ENCODE results near the gene METTL27. TPM values are rescaled to one million over a fixed set of nuclear protein-coding genes. Genes with fewer than 3 reads are reported as not detected.

The METTL27 gene
- total and polyA plus RNA-seq, 9 of the 15 experiments (the other 6 are each of a cell fraction or from before 2014, with no cell fraction given) = 0.08 to 0.82 (median 0.33) TPM; not detected in 4

DNA sequence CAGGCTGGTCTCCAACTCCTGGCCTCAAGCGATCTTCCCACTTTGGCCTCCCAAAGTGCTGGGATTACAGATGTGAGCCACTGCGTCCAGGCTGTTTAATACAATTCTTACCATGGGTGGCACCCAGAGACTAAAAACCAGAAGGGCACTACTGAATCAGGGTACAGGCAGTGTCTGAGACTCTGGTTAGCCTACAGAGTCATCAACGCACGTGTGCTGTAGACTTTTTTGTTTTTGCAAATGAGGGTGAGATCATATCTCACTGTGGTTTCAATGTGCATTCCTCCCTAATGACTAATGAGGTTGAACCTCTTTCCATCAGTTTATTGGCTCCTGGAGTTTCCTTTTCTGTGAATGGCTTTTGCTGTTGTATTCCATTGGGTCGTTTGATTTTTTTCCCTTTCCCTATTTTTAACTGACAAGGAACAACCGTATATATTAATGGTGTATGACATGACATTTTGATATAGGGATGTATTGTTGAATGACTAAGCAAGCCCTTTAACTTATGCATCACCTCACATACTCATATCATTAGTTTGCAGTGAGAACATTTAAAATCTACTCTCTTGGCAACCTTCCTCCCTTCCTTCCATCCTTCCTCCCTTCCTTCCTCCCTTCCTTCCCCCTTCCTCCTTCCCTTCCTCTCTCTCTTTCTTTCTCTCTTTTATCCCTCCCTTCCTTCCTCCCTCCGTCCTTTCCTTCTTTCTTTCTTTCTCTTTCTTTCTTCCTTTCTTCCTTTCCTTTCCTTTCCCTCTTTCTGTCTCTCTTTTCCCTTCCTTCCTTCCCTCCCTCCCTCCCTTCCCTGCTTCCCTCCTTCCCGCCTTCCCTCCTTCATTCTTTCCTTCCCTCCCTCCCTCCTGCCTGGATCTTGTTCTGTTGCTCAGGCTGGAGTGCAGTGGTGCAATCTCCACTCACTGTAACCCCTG lies 9.4 kb upstream of the METTL27 start (continued):
- TF ChIP-seq, protein P1, sequence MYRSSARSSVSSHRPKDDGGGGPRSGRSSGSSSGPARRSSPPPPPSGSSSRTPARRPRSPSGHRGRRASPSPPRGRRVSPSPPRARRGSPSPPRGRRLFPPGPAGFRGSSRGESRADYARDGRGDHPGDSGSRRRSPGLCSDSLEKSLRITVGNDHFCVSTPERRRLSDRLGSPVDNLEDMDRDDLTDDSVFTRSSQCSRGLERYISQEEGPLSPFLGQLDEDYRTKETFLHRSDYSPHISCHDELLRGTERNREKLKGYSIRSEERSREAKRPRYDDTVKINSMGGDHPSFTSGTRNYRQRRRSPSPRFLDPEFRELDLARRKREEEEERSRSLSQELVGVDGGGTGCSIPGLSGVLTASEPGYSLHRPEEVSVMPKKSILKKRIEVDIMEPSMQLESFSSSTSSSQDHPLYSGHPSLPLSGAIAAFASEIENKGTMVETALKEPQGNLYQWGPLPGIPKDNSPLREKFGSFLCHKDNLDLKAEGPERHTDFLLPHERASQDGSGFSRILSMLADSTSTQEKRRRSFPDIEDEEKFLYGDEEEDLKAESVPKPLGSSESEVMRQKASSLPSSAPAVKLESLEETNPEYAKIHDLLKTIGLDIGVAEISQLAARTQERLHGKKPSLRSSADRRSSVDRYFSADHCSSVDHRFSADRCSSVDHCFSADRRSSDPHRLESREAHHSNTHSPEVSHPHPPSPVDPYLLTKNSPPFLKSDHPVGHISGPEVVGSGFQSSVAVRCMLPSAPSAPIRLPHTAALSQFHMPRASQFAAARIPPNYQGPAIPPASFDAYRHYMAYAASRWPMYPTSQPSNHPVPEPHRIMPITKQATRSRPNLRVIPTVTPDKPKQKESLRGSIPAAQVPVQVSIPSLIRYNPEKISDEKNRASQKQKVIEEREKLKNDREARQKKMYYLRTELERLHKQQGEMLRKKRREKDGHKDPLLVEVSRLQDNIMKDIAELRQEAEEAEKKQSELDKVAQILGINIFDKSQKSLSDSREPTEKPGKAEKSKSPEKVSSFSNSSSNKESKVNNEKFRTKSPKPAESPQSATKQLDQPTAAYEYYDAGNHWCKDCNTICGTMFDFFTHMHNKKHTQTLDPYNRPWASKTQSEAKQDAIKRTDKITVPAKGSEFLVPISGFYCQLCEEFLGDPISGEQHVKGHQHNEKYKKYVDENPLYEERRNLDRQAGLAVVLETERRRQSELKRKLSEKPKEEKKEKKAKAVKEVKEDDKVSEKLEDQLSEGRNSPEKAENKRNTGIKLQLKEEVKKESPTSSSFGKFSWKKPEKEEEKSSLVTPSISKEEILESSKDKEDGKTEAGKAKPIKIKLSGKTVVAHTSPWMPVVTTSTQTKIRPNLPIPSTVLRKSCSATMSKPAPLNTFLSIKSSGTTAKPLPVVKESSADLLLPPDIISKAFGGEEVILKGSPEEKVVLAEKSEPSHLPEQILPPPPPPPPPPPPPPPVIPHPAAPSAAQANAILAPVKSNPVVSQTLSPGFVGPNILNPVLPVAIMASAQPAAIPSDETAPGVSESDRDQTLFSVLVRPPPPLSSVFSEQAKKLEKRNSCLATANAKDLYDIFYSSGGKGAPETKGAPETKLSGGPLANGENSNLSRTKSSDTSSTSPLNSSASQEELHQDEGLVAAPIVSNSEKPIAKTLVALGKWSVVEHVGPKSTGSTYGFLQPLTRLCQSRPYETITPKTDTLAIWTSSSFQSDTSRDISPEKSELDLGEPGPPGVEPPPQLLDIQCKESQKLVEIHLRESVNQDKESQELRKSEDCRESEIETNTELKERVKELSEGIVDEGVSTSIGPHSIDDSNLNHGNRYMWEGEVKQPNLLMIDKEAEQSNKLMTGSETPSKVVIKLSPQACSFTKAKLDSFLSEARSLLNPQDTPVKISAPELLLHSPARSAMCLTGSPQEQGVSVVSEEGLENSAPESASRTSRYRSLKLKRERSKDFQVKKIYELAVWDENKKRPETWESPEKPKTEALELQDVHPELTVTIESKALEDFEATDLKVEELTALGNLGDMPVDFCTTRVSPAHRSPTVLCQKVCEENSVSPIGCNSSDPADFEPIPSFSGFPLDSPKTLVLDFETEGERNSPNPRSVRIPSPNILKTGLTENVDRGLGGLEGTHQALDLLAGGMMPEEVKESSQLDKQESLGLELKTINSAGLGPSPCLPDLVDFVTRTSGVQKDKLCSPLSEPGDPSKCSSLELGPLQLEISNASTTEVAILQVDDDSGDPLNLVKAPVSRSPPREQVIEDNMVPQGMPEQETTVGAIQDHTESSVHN (IDR thresholded peaks at IDR 0.05; ENCODE audit: borderline replicate concordance in 1 of 2, low read depth in 1 of 2) = peak in 1 of 2 experiments; percentile 97; a peak in 2 of 4 replicates
- TF ChIP-seq GTF2A2 (tag; IDR thresholded peaks at IDR 0.05) (no peak), EP400 (IDR thresholded peaks at IDR 0.05) (peak; percentile 63), RBFOX2 (IDR thresholded peaks at IDR 0.05; ENCODE audit: low read depth, low read length) (no peak), MAFF (IDR thresholded peaks at IDR 0.05; ENCODE audit: low read length) (no peak), ZNF75A (CRISPR knock-in tag; IDR thresholded peaks at IDR 0.05) (no peak)
- TF ChIP-seq, protein P2, sequence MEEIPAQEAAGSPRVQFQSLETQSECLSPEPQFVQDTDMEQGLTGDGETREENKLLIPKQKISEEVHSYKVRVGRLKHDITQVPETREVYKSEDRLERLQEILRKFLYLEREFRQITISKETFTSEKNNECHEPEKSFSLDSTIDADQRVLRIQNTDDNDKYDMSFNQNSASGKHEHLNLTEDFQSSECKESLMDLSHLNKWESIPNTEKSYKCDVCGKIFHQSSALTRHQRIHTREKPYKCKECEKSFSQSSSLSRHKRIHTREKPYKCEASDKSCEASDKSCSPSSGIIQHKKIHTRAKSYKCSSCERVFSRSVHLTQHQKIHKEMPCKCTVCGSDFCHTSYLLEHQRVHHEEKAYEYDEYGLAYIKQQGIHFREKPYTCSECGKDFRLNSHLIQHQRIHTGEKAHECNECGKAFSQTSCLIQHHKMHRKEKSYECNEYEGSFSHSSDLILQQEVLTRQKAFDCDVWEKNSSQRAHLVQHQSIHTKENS (CRISPR knock-in tag; IDR thresholded peaks at IDR 0.05) = no peak
- TF ChIP-seq, protein P3, sequence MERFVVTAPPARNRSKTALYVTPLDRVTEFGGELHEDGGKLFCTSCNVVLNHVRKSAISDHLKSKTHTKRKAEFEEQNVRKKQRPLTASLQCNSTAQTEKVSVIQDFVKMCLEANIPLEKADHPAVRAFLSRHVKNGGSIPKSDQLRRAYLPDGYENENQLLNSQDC (CRISPR knock-in tag; IDR thresholded peaks at IDR 0.05) = no peak
- TF ChIP-seq, protein P4, sequence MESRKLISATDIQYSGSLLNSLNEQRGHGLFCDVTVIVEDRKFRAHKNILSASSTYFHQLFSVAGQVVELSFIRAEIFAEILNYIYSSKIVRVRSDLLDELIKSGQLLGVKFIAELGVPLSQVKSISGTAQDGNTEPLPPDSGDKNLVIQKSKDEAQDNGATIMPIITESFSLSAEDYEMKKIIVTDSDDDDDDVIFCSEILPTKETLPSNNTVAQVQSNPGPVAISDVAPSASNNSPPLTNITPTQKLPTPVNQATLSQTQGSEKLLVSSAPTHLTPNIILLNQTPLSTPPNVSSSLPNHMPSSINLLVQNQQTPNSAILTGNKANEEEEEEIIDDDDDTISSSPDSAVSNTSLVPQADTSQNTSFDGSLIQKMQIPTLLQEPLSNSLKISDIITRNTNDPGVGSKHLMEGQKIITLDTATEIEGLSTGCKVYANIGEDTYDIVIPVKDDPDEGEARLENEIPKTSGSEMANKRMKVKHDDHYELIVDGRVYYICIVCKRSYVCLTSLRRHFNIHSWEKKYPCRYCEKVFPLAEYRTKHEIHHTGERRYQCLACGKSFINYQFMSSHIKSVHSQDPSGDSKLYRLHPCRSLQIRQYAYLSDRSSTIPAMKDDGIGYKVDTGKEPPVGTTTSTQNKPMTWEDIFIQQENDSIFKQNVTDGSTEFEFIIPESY (CRISPR knock-in tag; IDR thresholded peaks at IDR 0.05) = no peak
- TF ChIP-seq, protein P5, sequence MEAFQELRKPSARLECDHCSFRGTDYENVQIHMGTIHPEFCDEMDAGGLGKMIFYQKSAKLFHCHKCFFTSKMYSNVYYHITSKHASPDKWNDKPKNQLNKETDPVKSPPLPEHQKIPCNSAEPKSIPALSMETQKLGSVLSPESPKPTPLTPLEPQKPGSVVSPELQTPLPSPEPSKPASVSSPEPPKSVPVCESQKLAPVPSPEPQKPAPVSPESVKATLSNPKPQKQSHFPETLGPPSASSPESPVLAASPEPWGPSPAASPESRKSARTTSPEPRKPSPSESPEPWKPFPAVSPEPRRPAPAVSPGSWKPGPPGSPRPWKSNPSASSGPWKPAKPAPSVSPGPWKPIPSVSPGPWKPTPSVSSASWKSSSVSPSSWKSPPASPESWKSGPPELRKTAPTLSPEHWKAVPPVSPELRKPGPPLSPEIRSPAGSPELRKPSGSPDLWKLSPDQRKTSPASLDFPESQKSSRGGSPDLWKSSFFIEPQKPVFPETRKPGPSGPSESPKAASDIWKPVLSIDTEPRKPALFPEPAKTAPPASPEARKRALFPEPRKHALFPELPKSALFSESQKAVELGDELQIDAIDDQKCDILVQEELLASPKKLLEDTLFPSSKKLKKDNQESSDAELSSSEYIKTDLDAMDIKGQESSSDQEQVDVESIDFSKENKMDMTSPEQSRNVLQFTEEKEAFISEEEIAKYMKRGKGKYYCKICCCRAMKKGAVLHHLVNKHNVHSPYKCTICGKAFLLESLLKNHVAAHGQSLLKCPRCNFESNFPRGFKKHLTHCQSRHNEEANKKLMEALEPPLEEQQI (IDR thresholded peaks at IDR 0.05) = peak; percentile 71
